ENCODE results near the gene TXLNG. TPM values are rescaled to one million over a fixed set of nuclear protein-coding genes. Genes with fewer than 3 reads are reported as not detected.

TXLNG gene
- total and polyA plus RNA-seq, 2 donors (not counting 1 experiment from before 2014, with no cell fraction given), result 12.5 to 13.1 TPM

DNA sequence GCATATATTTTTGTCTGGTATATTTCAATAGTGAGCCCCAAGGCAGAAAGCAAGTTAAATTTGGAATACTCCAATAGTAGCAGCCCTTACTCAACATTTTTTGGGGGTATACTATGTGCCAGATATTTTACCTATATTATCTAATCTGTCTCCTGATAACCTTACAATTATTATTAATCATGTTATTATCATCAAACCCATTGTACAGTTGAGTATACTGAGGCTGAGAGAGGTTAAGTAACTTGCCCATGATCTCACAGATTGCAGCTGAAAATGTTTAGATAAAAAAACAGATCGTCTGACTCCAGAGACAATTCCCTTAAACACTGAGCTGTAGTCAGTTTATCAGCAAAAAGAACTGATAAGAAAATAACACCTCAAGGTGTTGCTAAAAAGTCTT is 90.4 kb downstream of the TXLNG start:
- Mint-ChIP-seq H3K27ac (no peak overlapping the region), H3K9me3 (ENCODE audit: insufficient read depth) (no peaks in the 10 kb centered on the region), H3K4me3 (no peak overlapping the region), H3K4me1 (peaks cover 9% of the 10 kb centered on the region), H3K27me3 (no peaks in the 10 kb centered on the region)
- intact Hi-C loops (cut with micrococcal nuclease), result no loop called here
- ChIA-PET CTCF (interaction anchor here (11.4 kb wide), 1 partner anchor 7 kb away, joined by 102 read pairs; no protein-coding TSS in a partner anchor), POLR2A (no interaction called here)
- Histone ChIP-seq H4K20me1 (ENCODE audit: control insufficient read depth, insufficient read depth, low read length, poor library complexity, severe bottlenecking) (no peaks in the 10 kb centered on the region), H3K27ac (ENCODE audit: low read length in 2 of 2) (no peak overlapping the region), H3K4me1 (ENCODE audit: control insufficient read depth in 2 of 2, insufficient read depth in 2 of 2, low read length in 2 of 2) (peaks cover 6 to 11% of the 10 kb centered on the region in 2 donors), H3K9me3 (ENCODE audit: control extremely low read depth in 1 of 3, control insufficient read depth in 2 of 3, insufficient read depth in 1 of 3, low read length in 2 of 3) (no peaks in the 10 kb centered on the region), H3K4me3 (ENCODE audit: control extremely low read depth in 1 of 5, extremely low read depth in 1 of 5, insufficient read depth in 1 of 5, low read depth in 2 of 5, low read length in 4 of 5) (no peak overlapping the region), H3K4me2 (replicated peaks; ENCODE audit: low read depth, low read length, poor library complexity, severe bottlenecking) (no peak overlapping the region), H3K9ac (ENCODE audit: low read length) (no peak overlapping the region), H3K36me3 (replicated peaks in 1 of 2; ENCODE audit: control extremely low read depth in 1 of 2, control insufficient read depth in 1 of 2, extremely low read depth in 1 of 2, insufficient read depth in 2 of 2, low read length in 1 of 2) (no peaks in the 10 kb centered on the region), H2AFZ (ENCODE audit: insufficient read depth, low read depth, low read length, poor library complexity, severe bottlenecking) (no peak overlapping the region), H3K27me3 (replicated peaks in 1 of 4; ENCODE audit: control extremely low read depth in 1 of 4, control insufficient read depth in 3 of 4, insufficient read depth in 4 of 4, low read length in 3 of 4) (peaks cover 0 to 18% (median 0%) of the 10 kb centered on the region in 4 experiments), H3K79me2 (ENCODE audit: control insufficient read depth, insufficient read depth, low read length) (no peaks in the 10 kb centered on the region)
- ATAC-seq (ENCODE audit: low read depth) (no peak), DNase-seq (no peak)
- no CpG with 5 or more reads among the region's 1 CpG for WGBS (ENCODE audit: insufficient coverage)
- TF ChIP-seq CTCF (IDR thresholded peaks at IDR 0.05), result no peak
- TF ChIP-seq EZH2 (IDR thresholded peaks at IDR 0.05; ENCODE audit: borderline replicate concordance, insufficient read depth, low read depth, low read length, poor library complexity, severe bottlenecking), result no peak

DNA sequence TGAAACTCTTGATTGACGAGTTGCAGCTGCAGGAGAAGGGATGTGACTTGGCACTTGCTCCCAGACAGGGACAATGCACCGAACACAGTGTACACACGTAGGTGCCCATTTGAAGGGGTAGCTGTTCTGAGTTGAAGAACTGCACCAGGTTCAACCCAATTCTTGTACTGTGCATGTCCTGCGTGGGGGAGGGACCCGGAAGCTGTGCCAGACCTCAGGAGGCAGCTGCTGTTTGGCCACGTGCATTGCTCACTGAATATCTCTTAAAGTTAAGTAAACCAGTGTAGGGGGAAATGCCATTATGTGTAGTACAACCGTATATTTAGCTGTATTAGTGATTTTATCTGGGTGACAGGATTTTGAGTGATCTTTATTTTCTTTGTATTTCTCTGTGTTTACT is 95.9 kb downstream of the TXLNG start:
- DNase-seq, result peak; percentile 45
- Histone ChIP-seq H3K27ac (ENCODE audit: low read length in 2 of 2) (peak overlapping the region; percentile 16 to 29), H2AFZ (ENCODE audit: insufficient read depth, low read depth, low read length, poor library complexity, severe bottlenecking) (peak overlapping the region; percentile 65)

More for the DNA sequence above, 95.9 kb downstream of the TXLNG start:
- Histone ChIP-seq H3K79me2 (ENCODE audit: control insufficient read depth, insufficient read depth, low read length) (no peaks in the 10 kb centered on the region), H3K4me1 (ENCODE audit: control insufficient read depth in 2 of 2, insufficient read depth in 2 of 2, low read length in 2 of 2) (peaks cover 14 to 20% of the 10 kb centered on the region in 2 donors), H3K9me3 (ENCODE audit: control extremely low read depth in 1 of 3, control insufficient read depth in 2 of 3, insufficient read depth in 1 of 3, low read length in 2 of 3) (no peaks in the 10 kb centered on the region), H3K4me2 (replicated peaks; ENCODE audit: low read depth, low read length, poor library complexity, severe bottlenecking) (peak overlapping the region; percentile 79), H3K4me3 (ENCODE audit: control extremely low read depth in 1 of 5, extremely low read depth in 1 of 5, insufficient read depth in 1 of 5, low read depth in 2 of 5, low read length in 4 of 5) (peak overlapping the region in 4 of 5 experiments; percentile 51 to 72 (median 59)), H3K9ac (ENCODE audit: low read length) (peak overlapping the region; percentile 60), H3K27me3 (replicated peaks in 1 of 4; ENCODE audit: control extremely low read depth in 1 of 4, control insufficient read depth in 3 of 4, insufficient read depth in 4 of 4, low read length in 3 of 4) (peaks cover 0 to 3% (median 0%) of the 10 kb centered on the region in 4 experiments), H3K36me3 (replicated peaks in 1 of 2; ENCODE audit: control extremely low read depth in 1 of 2, control insufficient read depth in 1 of 2, extremely low read depth in 1 of 2, insufficient read depth in 2 of 2, low read length in 1 of 2) (no peaks in the 10 kb centered on the region), H4K20me1 (ENCODE audit: control insufficient read depth, insufficient read depth, low read length, poor library complexity, severe bottlenecking) (no peaks in the 10 kb centered on the region)
- no peaks in the 10 kb centered on the region for H3K9me3 Mint-ChIP-seq (ENCODE audit: insufficient read depth)
- peaks cover 22% of the 10 kb centered on the region for H3K4me1 Mint-ChIP-seq
- intact Hi-C loops (cut with micrococcal nuclease), result loop anchor here (1.0 to 2.0 kb wide), 2 partner anchors 11 to 65 kb away; partner anchors contain the start of gene REPS2
- H3K4me3 Mint-ChIP-seq, result peak overlapping the region; percentile 88
- peak; percentile 58 for ATAC-seq (ENCODE audit: low read depth)
- no peak for TF ChIP-seq CTCF (IDR thresholded peaks at IDR 0.05)
- TF ChIP-seq EZH2 (IDR thresholded peaks at IDR 0.05; ENCODE audit: borderline replicate concordance, insufficient read depth, low read depth, low read length, poor library complexity, severe bottlenecking), result no peak
- 22% methylated on average over 3 of the region's 7 CpGs for WGBS (ENCODE audit: insufficient coverage)
- ChIA-PET CTCF (interaction anchor here (0.6 to 9.7 kb wide), 10 partner anchors 11 to 200 kb away, joined by 3 to 102 read pairs (median 8); partner anchors contain the start of gene RBBP7), POLR2A (interaction anchor here (1.3 to 2.0 kb wide), 3 partner anchors 9 to 11 kb away, joined by 6 to 12 read pairs (median 7); partner anchors contain the start of gene RBBP7)
- H3K27ac Mint-ChIP-seq, result peak overlapping the region; percentile 88
- no peaks in the 10 kb centered on the region for H3K27me3 Mint-ChIP-seq

Data from B cell (primary cell).